NCI-H2107 (cell line): ENCODE measurements around the gene GAPVD1.
A peak's percentile ranks its signal among the peaks of the same experiment; 100 is the strongest.
"Not testable (repeated sequence)": the region's sequence is repeated elsewhere in the genome, so short reads cannot be mapped to it uniquely, and the experiment has no call there.

Experiments used
- DNase-seq: peaks from one replicate; lab custom pipeline; 2025; lab: John Stamatoyannopoulos, UW

The GAPVD1 gene

DNA sequence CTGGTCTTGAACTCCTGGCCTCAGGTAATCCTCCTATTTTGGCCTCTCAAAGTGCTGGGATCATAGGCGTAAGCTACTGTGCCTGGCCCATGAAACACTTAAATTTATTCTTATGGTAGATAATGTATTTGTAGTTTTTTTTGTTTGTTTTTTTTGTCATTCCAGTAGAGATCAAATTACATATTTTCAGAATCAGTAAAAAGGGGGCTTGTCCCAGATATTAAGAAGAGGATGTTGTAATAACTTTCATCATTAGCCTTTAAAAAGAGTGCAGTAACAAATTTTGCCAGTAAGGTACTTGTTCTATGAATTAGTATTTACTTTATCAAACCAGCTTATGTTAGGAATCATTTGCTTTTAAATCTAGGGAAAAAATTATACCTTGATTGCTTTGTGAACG lies 42.6 kb downstream of the GAPVD1 start:
- DNase-seq, result no peak

DNA sequence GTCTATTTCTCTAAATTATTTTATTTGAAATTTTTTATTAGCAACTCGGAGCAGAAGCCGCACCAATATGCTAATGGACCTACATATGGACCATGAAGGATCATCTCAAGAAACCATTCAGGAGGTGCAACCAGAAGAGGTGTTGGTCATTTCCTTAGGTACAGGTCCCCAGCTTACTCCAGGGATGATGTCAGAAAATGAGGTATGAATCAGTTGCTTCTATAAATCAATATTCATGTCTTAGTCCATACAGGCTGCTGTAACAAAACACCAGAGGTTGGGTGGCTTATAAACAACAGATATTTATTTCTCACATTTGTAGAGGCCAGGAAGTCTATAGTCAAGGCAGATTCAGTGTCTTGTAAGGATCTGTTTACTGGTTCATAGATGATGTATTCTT lies 50.8 kb downstream of the GAPVD1 start:
- no peak for DNase-seq

DNA sequence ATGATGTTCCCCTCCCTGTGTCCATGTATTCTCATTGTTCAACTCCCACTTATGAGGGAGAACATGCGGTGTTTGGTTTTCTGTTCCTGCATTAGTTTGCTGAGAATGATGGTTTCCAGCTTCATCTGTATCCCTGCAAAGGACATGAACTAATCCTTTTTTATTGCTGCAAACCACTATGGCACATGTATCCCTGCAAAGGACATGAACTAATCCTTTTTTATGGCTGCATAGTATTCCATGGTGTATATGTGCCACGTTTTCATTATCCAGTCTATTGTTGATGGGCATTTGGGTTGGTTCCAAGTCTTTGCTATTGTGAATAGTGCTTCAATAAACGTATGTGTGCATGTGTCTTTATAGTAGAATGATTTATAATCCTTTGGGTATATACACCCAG lies 54.7 kb downstream of the GAPVD1 start:
- not testable (repeated sequence) for DNase-seq

DNA sequence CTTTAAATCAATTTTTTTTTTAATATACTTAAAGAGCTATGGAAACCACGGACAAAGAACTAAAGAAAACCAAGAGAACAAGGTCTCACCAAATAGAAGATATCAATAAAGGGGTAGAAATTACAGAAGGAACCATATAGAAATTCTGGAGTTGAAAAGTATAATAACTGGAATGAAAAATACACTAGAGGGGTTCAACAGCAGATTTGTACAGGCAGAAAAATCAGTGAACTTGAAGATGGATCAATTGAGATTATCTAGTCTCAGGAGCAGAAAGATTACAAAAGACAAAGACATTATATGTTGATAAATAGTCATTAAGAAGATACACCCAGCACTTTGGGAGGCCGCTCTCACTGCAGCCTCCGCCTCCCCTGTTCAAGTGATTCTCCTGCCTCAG lies 56.1 kb downstream of the GAPVD1 start:
- no peak for DNase-seq

DNA sequence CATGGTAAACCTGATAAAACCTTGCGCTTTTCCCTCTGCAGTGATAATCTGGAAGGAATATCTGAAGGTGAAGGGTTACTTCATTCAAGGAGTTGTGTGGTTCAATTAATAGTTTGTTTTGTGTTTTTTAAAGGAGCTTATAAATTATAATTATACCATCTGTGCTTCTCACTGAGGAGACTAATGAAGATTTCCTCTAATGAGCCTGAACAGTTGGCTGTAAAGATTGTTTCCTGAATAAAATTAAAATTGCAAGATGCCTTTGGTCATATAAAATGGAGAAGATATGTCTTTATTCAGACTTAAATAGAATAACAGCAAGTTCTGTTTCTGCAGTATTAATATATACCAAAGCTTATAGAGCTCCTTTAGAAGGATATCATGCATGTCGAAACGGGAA lies 59.9 kb downstream of the GAPVD1 start:
- DNase-seq, result no peak

DNA sequence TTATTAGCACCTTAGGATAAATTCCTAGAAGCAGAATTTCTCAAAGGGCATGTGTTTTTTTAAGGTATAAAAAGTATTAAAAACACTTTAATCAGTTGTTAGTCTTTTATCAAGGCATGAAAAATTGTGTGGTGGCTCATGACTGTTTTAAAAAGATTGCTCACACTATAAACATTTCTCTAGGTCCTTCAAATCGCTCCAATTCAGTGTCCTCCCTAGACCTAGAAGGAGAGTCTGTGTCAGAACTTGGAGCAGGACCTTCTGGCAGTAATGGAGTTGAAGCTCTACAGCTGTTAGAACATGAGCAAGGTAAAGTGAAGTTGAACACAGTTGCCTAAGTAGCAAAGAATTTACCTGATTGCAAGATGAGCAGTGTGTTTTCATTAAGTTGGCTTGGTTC lies 62.0 kb downstream of the GAPVD1 start:
- no peak for DNase-seq

DNA sequence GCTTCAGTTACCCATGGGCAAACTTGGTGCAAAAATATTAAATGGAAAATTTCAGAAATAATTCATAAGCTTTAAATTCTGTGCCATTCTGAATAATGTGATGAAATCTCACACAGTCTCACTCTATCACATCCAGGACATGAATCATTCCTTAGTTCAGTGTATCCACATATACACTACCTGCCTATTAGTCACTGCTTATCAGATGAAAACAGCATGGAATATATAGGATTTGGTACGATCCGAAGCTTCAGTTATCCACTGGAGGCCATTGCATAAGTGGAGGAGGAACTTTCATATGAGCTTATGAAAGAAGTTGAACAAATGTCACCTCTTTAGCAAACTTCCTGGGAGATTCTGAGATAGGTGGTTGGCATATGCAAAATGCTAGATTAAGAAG lies 64.2 kb downstream of the GAPVD1 start:
- no peak for DNase-seq

DNA sequence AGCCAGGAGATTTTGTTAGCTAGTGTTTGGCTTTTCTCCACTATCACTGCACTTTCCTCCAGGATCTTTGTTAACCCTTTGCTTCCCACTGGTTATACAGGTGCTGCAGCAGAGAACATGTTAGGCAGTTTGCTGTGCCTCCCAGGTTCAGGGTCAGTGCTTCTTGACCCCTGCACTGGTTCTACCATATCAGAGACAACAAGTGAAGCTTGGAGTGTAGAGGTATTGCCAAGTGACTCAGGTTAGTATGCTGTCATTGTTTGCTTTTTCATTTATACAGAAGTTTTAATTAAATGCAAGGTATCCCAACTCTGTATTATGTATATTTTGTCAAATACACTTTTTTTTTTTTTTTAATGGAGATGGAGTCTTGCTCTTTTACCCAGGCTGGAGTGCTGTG lies 68.4 kb downstream of the GAPVD1 start:
- no peak for DNase-seq

DNA sequence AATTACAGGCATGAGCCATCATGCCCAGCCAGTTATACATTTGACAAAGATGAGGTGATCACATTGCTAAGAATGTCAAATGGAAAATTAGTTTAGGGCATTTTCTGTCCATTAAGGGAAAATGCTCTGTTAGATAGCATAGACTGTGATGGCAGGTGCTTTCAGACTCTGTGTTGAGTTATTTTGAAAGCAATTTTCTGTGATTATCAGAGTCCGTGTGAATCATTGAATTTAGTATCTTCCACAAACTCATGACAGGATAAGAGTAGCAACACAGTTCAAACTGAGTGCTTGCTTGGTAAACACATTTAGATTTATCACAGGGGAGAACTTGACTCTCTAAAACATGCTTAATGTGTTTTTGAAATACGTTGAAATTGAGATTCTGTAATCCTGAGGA lies 69.0 kb downstream of the GAPVD1 start:
- no peak for DNase-seq

DNA sequence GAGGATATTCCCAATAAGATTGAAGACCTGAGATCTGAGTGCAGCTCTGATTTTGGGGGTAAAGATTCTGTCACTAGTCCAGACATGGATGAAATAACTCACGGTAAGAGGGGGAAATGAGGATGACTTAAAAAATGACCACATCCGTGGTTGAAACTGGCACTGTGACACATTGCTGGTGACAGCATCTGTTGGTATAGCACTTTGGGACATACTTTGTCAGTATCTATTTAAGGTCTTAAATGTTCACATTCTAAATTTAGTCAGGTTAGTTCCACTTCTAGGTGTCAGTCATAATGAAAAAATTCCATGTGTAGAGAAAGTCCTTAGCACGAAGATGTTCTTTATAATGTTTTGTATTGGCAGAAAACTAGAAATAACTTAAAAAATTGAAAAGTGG lies 70.9 kb downstream of the GAPVD1 start:
- DNase-seq, result no peak

DNA sequence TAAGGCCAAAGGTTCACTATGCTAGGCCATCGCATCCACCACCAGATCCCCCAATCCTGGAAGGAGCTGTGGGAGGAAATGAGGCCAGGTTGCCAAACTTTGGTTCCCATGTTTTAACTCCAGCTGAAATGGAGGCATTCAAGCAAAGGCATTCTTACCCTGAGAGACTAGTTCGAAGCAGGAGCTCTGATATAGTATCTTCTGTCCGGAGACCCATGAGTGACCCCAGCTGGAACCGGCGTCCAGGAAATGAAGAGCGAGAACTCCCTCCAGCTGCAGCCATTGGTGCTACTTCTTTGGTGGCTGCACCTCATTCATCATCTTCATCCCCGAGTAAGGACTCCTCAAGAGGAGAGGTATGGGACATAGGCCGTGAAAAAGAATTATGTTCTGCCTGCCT lies 75.6 kb downstream of the GAPVD1 start:
- no peak for DNase-seq

DNA sequence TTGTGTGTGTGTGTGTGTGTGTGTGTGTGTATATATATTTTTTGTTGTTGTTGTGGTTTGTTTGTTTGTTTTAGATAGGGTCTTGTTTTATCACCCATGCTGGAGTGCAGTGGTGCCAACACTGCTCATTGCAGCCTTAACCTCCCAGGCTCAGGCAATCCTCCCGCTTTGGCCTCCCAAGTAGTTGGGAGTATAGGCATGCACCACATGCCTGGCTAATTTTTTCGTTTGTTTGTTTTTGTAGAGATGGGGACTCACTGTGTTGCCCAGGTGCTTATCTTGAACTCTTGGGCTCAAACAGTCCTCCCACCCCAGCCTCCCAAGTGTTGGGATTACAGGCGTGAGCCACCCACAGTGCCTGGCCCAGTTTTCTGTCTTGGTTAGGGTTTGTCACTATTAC lies 77.3 kb downstream of the GAPVD1 start:
- DNase-seq, result no peak

DNA sequence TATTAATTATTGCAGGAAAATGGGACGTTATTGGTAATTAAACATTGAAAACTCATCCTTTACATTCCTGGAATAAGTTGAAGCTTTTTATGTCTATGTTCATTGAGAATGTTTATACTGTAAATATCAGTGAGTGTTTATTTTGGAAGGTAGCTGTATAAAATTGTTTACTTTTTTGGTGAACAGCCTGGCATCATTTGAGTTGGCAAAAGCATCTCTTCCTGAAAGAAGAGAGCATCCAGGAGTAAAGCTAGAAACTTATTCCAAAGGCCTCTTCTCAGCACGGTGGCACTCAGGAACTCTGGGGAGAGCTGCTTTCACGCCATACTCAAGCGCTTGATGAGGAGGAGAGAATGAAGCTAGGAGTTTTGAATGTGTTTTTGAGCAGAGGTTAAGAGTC lies 79.9 kb downstream of the GAPVD1 start:
- no peak for DNase-seq

DNA sequence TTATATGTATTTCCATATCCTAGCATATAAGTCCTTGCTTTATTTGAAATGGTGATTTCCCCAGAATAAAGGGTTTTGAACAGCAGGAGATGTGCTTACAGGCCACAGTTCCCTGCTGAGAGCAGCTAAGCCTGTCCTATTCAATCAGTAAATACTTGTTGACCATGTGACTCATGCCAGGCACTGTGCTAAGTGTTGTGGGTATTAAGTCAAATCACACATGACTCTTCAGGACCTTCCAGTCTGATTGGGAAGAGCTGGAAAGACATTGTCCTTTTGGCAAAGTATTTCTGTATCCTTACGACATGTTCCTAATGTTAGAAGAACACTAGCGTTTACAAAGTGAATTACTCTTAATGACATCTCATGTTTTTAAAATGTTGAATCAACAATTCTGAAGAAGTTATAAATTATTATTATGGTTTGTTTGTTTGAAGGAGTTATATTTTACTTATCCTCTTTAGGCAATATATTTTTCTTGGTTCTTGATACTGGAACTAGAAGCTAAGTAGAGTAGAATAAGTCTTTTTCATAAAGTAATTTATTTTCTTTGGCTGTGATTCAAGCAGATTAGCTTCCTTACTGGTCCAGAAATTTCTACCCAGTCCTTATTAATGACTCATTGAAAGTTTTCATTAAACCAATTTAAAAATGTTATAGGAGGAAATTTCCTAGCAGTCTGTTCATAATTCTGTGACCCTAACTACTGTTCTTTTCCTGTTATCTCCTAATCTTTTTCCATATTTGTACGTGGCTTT lies 82.1 kb downstream of the GAPVD1 start:
- DNase-seq, result peak; percentile 58

DNA sequence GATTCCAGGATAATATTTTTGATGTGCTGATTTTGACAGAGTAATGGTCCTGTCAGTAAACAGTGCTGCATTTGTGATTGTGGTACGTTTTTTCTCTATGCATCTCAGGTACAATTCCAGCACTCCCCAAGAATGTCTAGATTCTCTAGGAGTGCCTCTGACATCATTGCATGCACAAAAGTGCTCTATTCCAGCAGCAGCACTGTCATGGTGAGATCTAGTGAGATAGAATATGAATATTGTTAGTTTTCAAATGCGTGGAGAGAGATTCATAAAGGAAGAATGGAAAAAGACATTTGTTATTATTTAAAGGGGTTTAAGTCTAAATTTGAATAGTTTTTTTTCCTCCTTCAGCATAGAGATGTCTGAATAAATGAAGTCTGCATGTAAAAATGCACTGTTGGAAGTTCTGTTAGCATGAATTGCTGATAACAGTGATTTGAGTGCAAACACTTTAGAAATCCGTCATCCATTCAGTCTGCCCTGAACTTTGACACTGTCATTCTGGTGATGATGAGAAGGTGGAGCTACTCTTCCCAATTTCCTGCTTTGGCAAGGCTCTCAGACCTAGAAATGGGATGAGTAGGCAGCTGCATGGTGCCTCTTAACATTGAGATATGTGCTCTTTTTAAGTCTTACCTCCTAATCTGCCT lies 84.6 kb downstream of the GAPVD1 start:
- no peak for DNase-seq

DNA sequence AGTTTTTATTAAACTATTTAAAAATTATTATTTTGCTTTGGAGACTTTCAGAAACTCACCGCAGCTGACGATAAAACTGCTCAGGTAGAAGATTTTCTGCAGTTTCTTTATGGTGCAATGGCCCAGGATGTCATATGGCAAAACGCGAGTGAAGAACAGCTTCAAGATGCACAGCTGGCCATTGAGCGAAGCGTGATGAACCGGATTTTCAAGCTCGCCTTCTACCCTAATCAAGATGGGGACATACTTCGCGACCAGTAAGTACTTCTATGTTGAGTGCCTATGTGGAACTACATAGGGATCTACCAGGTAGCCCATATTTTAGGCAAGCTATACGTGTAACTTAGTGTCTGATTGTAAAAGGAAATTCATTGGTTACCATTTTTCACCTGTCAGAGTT lies 94.0 kb downstream of the GAPVD1 start:
- DNase-seq, result no peak

DNA sequence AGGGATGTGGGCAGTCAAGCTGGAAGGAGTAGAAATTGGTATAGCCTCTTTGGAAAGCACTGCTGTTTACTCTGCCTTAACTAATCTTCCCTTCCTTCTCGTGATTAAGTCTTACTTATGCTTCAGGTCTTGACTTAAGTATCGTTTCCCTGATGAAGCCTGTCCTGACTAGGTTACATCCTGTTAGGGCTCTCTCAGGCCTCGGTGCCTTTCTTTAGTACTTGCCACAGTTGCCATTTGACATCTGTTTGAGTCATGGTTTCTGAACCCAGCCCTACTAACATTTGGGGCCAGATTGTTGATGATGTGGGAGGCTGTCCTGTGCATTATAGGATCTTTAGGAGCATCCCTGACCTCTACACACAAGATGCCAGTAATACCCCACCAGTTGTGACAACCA lies 94.4 kb downstream of the GAPVD1 start:
- DNase-seq, result no peak

DNA sequence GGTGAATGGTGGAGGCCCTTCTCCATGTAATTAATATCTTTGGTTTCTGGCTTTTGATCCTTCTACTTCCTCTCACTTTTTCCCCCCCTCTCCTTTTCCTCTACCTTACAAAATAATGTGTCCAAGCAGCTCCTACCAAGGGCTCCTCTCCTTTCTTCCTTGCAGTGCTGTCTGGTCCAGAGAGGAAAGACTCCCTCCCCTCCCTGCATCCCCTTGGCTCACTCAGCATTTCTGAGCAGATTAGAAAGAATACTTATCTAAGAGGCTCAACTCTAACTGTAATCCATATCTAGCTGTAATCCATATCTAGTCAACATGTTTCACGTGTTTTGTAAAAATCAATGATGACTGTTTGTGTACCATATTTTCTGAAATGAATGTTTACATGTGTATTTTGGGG lies 97.4 kb downstream of the GAPVD1 start:
- no peak for DNase-seq

DNA sequence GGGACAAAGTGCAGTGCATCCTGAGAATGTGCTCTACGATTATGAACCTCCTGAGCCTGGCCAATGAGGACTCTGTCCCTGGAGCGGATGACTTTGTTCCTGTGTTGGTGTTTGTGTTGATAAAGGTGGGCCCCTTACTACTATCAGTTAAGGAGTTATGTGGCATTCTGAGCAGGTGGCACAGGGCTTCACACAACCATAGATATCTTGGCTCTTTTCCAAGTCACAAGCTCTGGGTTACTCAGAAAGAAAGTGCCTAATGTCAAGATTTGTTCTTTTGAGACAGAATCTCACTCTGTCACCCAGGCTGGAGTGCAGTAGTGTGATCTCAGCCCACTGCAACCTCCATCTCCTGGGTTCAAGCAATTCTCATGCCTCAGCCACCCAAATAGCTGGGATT lies 99.0 kb downstream of the GAPVD1 start:
- DNase-seq, result no peak

DNA sequence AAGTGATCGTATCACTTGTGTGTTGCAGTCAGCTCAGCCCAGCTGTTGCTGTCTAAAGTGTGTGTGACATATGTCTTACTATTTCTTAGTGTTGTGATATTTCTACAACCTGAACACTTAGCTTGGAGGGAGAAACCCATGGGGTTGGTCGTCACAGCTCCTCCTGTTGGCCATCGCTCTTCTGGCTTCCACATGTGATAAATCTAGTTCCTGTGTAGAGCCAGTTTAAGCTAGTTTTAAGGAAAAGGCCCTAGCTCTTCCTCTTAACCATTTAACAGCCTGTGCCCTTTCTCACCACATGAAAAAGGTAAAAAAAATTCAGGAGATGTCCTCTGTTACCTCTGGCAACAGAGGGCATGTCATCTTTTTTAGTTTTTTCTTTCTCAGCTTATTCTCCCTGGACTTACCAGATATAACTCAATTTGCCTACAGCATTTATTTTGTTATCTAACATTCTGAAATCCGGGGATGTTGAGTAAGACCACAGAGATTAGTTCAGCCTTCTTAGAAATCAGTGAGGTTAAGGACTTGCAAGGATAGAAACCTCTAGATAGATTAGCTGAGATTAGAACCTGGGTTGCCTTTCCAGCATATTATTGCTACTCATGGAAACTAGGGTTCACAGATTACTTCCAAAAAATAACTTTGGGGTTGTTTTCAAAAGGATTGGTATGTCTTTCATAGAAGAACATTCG lies 100.4 kb downstream of the GAPVD1 start:
- no peak for DNase-seq

DNA sequence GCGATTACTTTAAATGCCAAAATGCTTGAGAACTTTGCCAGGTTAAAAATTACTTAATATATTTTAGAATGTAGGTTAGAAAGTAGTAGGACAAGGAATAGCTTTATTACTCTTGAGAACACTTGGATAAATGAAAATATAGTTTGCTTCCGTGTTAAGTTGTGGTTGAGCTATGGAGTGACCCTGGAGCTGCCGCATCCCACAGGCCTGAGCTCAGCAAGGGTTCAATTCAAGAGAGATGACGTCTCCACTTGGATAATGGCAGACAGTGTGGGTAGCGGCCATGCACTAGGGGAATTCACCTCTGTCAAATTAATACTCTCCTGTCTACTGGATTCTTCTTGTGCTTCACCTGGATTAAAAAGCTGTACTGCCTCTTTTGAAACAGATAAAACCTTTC lies 105.0 kb downstream of the GAPVD1 start:
- no peak for DNase-seq

DNA sequence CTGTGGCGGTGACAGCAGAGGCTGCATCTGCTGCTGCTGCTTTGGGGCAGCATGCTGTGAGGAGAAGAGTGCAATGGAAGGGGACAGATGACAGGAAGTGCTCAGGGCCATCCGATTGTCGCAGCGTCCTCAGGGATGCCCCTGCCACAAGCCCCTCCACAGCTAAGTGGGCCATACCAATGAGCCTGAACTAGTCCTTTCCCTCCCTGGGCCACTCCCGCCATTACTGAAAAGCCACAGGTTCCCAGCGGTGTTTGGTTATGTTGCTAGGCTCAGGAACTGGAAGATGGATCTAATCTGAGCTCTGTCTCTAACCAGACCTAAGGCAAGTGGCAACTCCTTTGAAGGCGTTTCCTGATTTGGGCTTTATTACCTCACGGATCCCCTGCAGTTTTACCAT lies 109.2 kb downstream of the GAPVD1 start:
- no peak for DNase-seq

DNA sequence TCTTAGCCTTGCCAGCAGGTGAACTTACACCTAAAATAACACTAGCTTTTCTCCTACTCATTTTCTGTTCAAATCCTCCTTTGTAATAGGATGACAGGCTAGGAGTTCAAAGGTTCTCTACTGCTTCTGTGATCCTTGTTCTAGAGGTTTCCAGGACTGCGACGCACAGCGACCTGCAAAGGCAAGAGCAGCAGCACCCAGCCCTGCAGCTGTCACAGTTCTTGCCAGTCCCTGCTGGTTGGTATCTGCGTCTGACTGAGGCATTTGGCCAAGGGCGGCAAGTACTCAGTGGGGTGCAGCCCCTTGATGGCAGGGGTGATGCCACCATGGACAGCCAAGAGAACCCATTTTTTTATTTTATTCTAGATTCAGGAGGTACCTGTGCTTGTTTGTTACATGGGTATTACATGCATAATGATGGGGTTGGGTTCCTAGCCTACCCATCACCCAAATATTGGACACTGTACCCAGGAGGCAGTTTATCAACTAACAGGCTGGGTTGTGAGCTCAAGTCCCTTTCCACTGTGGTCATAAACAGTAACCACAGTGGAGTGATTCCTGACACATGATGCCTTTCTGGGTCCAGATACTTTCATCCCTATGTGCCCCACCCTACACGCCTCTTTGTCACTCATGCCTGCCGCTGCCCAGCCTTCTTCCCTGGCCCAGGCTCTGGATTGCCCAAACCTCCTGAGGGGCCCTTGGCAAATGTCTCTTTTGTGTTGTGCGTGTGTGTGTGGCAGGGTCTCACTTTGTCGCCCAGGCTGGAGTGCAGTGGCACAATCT lies 111.0 kb downstream of the GAPVD1 start:
- no peak for DNase-seq
